Measurements from ENCODE around the gene CAPNS1. TPM values are rescaled to one million over a fixed set of nuclear protein-coding genes. Genes with fewer than 3 reads are reported as not detected.

Gene CAPNS1
- total and polyA plus RNA-seq, 2 of the 13 experiments (the other 11 are each of a cell fraction or from before 2014, with no cell fraction given): 322 to 526 TPM

- peak; percentile 79; the same call in 1 of the 2 replicates for TF ChIP-seq CBX5 (CRISPR knock-in tag; IDR thresholded peaks at IDR 0.05; ENCODE audit: borderline replicate concordance)
- 0 out of 2 replicates have a peak, but pooled peaks have one; percentile 78 for TF ChIP-seq TOE1 (CRISPR knock-in tag; IDR thresholded peaks at IDR 0.05)
- TF ChIP-seq NCOA1 (CRISPR knock-in tag; IDR thresholded peaks at IDR 0.05): no peak; the same call in 1 of the 2 replicates
- 0 out of 2 replicates have a peak, but pooled peaks have one; percentile 76 for TF ChIP-seq KLF9 (CRISPR knock-in tag; IDR thresholded peaks at IDR 0.05; ENCODE audit: low read depth)
- TF ChIP-seq, protein P1, sequence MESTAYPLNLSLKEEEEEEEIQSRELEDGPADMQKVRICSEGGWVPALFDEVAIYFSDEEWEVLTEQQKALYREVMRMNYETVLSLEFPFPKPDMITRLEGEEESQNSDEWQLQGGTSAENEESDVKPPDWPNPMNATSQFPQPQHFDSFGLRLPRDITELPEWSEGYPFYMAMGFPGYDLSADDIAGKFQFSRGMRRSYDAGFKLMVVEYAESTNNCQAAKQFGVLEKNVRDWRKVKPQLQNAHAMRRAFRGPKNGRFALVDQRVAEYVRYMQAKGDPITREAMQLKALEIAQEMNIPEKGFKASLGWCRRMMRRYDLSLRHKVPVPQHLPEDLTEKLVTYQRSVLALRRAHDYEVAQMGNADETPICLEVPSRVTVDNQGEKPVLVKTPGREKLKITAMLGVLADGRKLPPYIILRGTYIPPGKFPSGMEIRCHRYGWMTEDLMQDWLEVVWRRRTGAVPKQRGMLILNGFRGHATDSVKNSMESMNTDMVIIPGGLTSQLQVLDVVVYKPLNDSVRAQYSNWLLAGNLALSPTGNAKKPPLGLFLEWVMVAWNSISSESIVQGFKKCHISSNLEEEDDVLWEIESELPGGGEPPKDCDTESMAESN (CRISPR knock-in tag; conservative IDR thresholded peaks at IDR 0.05): peak; percentile 51; the same call in 1 of the 2 replicates
- TF ChIP-seq CEBPG (CRISPR knock-in tag; IDR thresholded peaks at IDR 0.05): 0 out of 2 replicates have a peak, but pooled peaks have one; percentile 14
- no peak for TF ChIP-seq TCF12 (IDR thresholded peaks at IDR 0.05)
- no peak for TF ChIP-seq TCF12 (CRISPR knock-in tag; IDR thresholded peaks at IDR 0.05)
- TF ChIP-seq ZFP90 (CRISPR knock-in tag; IDR thresholded peaks at IDR 0.05; ENCODE audit: borderline replicate concordance): peak; percentile 95
- no peak for TF ChIP-seq ARNT (IDR thresholded peaks at IDR 0.05)
- TF ChIP-seq, protein P2, sequence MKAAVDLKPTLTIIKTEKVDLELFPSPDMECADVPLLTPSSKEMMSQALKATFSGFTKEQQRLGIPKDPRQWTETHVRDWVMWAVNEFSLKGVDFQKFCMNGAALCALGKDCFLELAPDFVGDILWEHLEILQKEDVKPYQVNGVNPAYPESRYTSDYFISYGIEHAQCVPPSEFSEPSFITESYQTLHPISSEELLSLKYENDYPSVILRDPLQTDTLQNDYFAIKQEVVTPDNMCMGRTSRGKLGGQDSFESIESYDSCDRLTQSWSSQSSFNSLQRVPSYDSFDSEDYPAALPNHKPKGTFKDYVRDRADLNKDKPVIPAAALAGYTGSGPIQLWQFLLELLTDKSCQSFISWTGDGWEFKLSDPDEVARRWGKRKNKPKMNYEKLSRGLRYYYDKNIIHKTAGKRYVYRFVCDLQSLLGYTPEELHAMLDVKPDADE (CRISPR knock-in tag; IDR thresholded peaks at IDR 0.05): peak; percentile 54; the same call in 1 of the 2 replicates
- TF ChIP-seq KMT2B (CRISPR knock-in tag; IDR thresholded peaks at IDR 0.05): peak; percentile 89
- TF ChIP-seq, protein P3, sequence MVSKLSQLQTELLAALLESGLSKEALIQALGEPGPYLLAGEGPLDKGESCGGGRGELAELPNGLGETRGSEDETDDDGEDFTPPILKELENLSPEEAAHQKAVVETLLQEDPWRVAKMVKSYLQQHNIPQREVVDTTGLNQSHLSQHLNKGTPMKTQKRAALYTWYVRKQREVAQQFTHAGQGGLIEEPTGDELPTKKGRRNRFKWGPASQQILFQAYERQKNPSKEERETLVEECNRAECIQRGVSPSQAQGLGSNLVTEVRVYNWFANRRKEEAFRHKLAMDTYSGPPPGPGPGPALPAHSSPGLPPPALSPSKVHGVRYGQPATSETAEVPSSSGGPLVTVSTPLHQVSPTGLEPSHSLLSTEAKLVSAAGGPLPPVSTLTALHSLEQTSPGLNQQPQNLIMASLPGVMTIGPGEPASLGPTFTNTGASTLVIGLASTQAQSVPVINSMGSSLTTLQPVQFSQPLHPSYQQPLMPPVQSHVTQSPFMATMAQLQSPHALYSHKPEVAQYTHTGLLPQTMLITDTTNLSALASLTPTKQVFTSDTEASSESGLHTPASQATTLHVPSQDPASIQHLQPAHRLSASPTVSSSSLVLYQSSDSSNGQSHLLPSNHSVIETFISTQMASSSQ (IDR thresholded peaks at IDR 0.05; ENCODE audit: low read depth): no peak
- TF ChIP-seq, protein P3 (CRISPR knock-in tag; IDR thresholded peaks at IDR 0.05; ENCODE audit: borderline replicate concordance): peak; percentile 58; the same call in 1 of the 2 replicates
- TF ChIP-seq NR2F6 (IDR thresholded peaks at IDR 0.05): no peak
- no peak; the same call in 1 of the 2 replicates for TF ChIP-seq NR2F6 (CRISPR knock-in tag; IDR thresholded peaks at IDR 0.05)
- TF ChIP-seq CENPBD1 (CRISPR knock-in tag; IDR thresholded peaks at IDR 0.05; ENCODE audit: borderline replicate concordance, low read depth): no peak
Observed at GRCh38 chr19:36114721-36115452, 25.0 kb upstream of the CAPNS1 start, which contains the start of gene POLR2I (continued).

Data from HepG2 (cell line).